ENCODE data around the gene VSIG10L. TPM values are rescaled to one million over a fixed set of nuclear protein-coding genes. Genes with fewer than 3 reads are reported as not detected.

The VSIG10L gene
- total and polyA plus RNA-seq, 12 donors = 0.33 to 1.6 (median 0.51) TPM

GRCh38 chr19:51294977-51295375 is 47.0 kb downstream of the VSIG10L start:
- peaks cover 0 to 54% (median 35%) of the 10 kb centered on the region in 7 donors for H3K27me3 ChIP-seq
- H3K4me3 ChIP-seq = no peak overlapping the region
- H3K36me3 ChIP-seq = no peaks in the 10 kb centered on the region
- 48 to 49% methylated on average over 12 of the region's 12 CpGs for WGBS, 2 donors
- H3K9me3 ChIP-seq = no peaks in the 10 kb centered on the region
- no peak for ATAC-seq
- intact Hi-C loops (cut with DNase I) = no loop called here
- no peak for DNase-seq
- TF ChIP-seq CTCF (IDR thresholded peaks at IDR 0.05) = no peak
- H3K27ac ChIP-seq = no peak overlapping the region
- no peaks in the 10 kb centered on the region for H3K4me1 ChIP-seq

GRCh38 chr19:51294211-51294976 is 47.5 kb downstream of the VSIG10L start:
- 67 to 72% methylated on average over 23 of the region's 23 CpGs for WGBS, 2 donors
- H3K4me3 ChIP-seq = no peak overlapping the region
- H3K27ac ChIP-seq = no peak overlapping the region
- no peak for TF ChIP-seq CTCF (IDR thresholded peaks at IDR 0.05)
- no peaks in the 10 kb centered on the region for H3K9me3 ChIP-seq
- intact Hi-C loops (cut with DNase I) = no loop called here
- no peak for ATAC-seq
- no peaks in the 10 kb centered on the region for H3K36me3 ChIP-seq
- H3K27me3 ChIP-seq = peaks cover 0 to 55% (median 33%) of the 10 kb centered on the region in 7 donors
- no peaks in the 10 kb centered on the region for H3K4me1 ChIP-seq
- DNase-seq = no peak

- H3K4me3 ChIP-seq = no peak overlapping the region
- no peaks in the 10 kb centered on the region for H3K36me3 ChIP-seq
- no peaks in the 10 kb centered on the region for H3K4me1 ChIP-seq
- ATAC-seq = no peak
- H3K27me3 ChIP-seq = peaks cover 0 to 54% (median 31%) of the 10 kb centered on the region in 7 donors
- DNase-seq = no peak
- no peak overlapping the region for H3K27ac ChIP-seq
- no peak for TF ChIP-seq CTCF (IDR thresholded peaks at IDR 0.05)
- no peaks in the 10 kb centered on the region for H3K9me3 ChIP-seq
- WGBS, 2 donors = 61% methylated on average over 14 of the region's 14 CpGs
- intact Hi-C loops (cut with DNase I) = no loop called here
Observed at GRCh38 chr19:51293571-51294210, 48.2 kb downstream of the VSIG10L start.

GRCh38 chr19:51292971-51293370 is 49.0 kb downstream of the VSIG10L start:
- TF ChIP-seq CTCF (IDR thresholded peaks at IDR 0.05) = peak in 1 of 9 donors; percentile 28
- intact Hi-C loops (cut with DNase I) = no loop called here

More at GRCh38 chr19:51292971-51293370, 49.0 kb downstream of the VSIG10L start:
- peak in 6 of 8 donors; percentile 50 to 92 (median 58) for ATAC-seq
- Histone ChIP-seq H3K36me3 (no peaks in the 10 kb centered on the region), H3K27me3 (peaks cover 0 to 60% (median 32%) of the 10 kb centered on the region in 7 donors), H3K27ac (no peak overlapping the region), H3K4me1 (no peaks in the 10 kb centered on the region), H3K9me3 (no peaks in the 10 kb centered on the region), H3K4me3 (no peak overlapping the region)
- WGBS, 2 donors = 25 to 26% methylated on average over 11 of the region's 11 CpGs
- DNase-seq = peak in 1 of 2 donors; percentile 18

Measured in heart right ventricle (tissue), 16 donors.